BLaER1 treated with 17β-estradiol and CSF1 and Interleukin-3, amounts not matched to agents 10 nM and 100 nM (cell line): ENCODE measurements around the gene BCL2A1.
"Not testable (repeated sequence)": the region's sequence is repeated elsewhere in the genome, so short reads cannot be mapped to it uniquely, and the experiment has no call there.

Source experiments
- H3K27ac ChIP-seq, 11 experiments: shearing (Covaris generic); formaldehyde crosslinking; 2 replicates each; pipeline ENCODE4 v1.8.1; 2022
- H3K27me3 ChIP-seq, 11 experiments: shearing (Covaris generic); formaldehyde crosslinking; 2 replicates each; pipeline ENCODE4 v1.8.1; 2022
- H3K36me3 ChIP-seq, 11 experiments: shearing (Covaris generic); formaldehyde crosslinking; 2 replicates each; pipeline ENCODE4 v1.8.1; 2022
- H3K4me1 ChIP-seq, 10 experiments: shearing (Covaris generic); formaldehyde crosslinking; 2 replicates each; pipeline ENCODE4 v1.8.1; 2022
- H3K4me2 ChIP-seq, 11 experiments: shearing (Covaris generic); formaldehyde crosslinking; 2 replicates each; pipeline ENCODE4 v1.8.1; 2022
- H3K4me3 ChIP-seq, 10 experiments: shearing (Covaris generic); formaldehyde crosslinking; 2 replicates each; pipeline ENCODE4 v1.8.1; 2022
- H3K9ac ChIP-seq, 11 experiments: shearing (Covaris generic); formaldehyde crosslinking; 2 replicates each; pipeline ENCODE4 v1.8.1; 2022
- H3K9me3 ChIP-seq, 11 experiments: shearing (Covaris generic); formaldehyde crosslinking; replicated peaks in 1 of 11; 2 replicates each; pipeline ENCODE4 v1.8.1; 2022
- H4K20me1 ChIP-seq, 11 experiments: shearing (Covaris generic); formaldehyde crosslinking; 2 replicates each; pipeline ENCODE4 v1.8.1; 2022
- Cebpa-rat ChIP-seq, 11 experiments: shearing (Covaris generic); IDR thresholded peaks; 2 replicates each; pipeline ENCODE4 v1.8.1; 2022

Gene BCL2A1

GRCh38 chr15:79948095-79948695 is 22.8 kb downstream of the BCL2A1 start:
- Histone ChIP-seq H3K4me1 (peaks cover 0 to 23% (median 6%) of the 10 kb centered on the region in 10 experiments; a peak in 10 of 20 replicates), H3K9ac (no peak overlapping the region), H3K4me2 (peak overlapping the region in 5 of 11 experiments; percentile 0 to 33 (median 17); a peak in 2 of 22 replicates), H3K9me3 (no peaks in the 10 kb centered on the region), H3K4me3 (no peak overlapping the region), H3K36me3 (no peaks in the 10 kb centered on the region), H3K27ac (no peak overlapping the region), H3K27me3 (peaks cover 0 to 52% (median 0%) of the 10 kb centered on the region in 11 experiments; a peak in 5 of 22 replicates), H4K20me1 (no peaks in the 10 kb centered on the region)
- no peak for TF ChIP-seq Cebpa-rat (IDR thresholded peaks at IDR 0.05)

GRCh38 chr15:79947009-79947408 is 24.0 kb downstream of the BCL2A1 start:
- H3K36me3 ChIP-seq = no peaks in the 10 kb centered on the region
- no peaks in the 10 kb centered on the region; a peak in 1 of 22 replicates for H3K9me3 ChIP-seq
- H4K20me1 ChIP-seq = no peaks in the 10 kb centered on the region
- no peak overlapping the region for H3K9ac ChIP-seq
- H3K4me2 ChIP-seq = no peak overlapping the region
- H3K27me3 ChIP-seq = peaks cover 0 to 56% (median 0%) of the 10 kb centered on the region in 11 experiments; a peak in 5 of 22 replicates
- TF ChIP-seq Cebpa-rat (IDR thresholded peaks at IDR 0.05) = no peak
- no peak overlapping the region for H3K27ac ChIP-seq
- H3K4me3 ChIP-seq = no peak overlapping the region
- H3K4me1 ChIP-seq = peaks cover 0 to 23% (median 7%) of the 10 kb centered on the region in 10 experiments; a peak in 10 of 20 replicates

- Histone ChIP-seq H4K20me1 (no peaks in the 10 kb centered on the region), H3K4me1 (peaks cover 0 to 24% (median 6%) of the 10 kb centered on the region in 10 experiments; a peak in 9 of 20 replicates), H3K27ac (no peak overlapping the region), H3K9me3 (no peaks in the 10 kb centered on the region; a peak in 1 of 22 replicates), H3K27me3 (peaks cover 0 to 70% (median 0%) of the 10 kb centered on the region in 11 experiments; a peak in 6 of 22 replicates), H3K36me3 (no peaks in the 10 kb centered on the region), H3K9ac (no peak overlapping the region), H3K4me3 (no peak overlapping the region), H3K4me2 (no peak overlapping the region)
- no peak for TF ChIP-seq Cebpa-rat (IDR thresholded peaks at IDR 0.05)
These were observed 26.4 kb downstream of the BCL2A1 start for GRCh38 chr15:79944622-79945021.

- no peak overlapping the region for H3K4me2 ChIP-seq
These were observed 27.2 kb downstream of the BCL2A1 start for GRCh38 chr15:79943820-79944219.

GRCh38 chr15:79942741-79943481 is 28.1 kb downstream of the BCL2A1 start:
- H3K9me3 ChIP-seq = no peaks in the 10 kb centered on the region; a peak in 1 of 22 replicates
- no peak overlapping the region for H3K4me3 ChIP-seq
- H3K9ac ChIP-seq = no peak overlapping the region
- peaks cover 0 to 77% (median 0%) of the 10 kb centered on the region in 11 experiments; a peak in 6 of 22 replicates for H3K27me3 ChIP-seq
- H3K4me1 ChIP-seq = peaks cover 0 to 19% (median under 1%) of the 10 kb centered on the region in 10 experiments; a peak in 7 of 20 replicates
- TF ChIP-seq Cebpa-rat (IDR thresholded peaks at IDR 0.05) = no peak
- H3K36me3 ChIP-seq = no peaks in the 10 kb centered on the region
- no peaks in the 10 kb centered on the region for H4K20me1 ChIP-seq
- no peak overlapping the region for H3K27ac ChIP-seq
- peak overlapping the region in 3 of 11 experiments; percentile 8 to 38 (median 16); a peak in 3 of 22 replicates for H3K4me2 ChIP-seq

More at GRCh38 chr15:79943820-79944219, 27.2 kb downstream of the BCL2A1 start:
- no peak for TF ChIP-seq Cebpa-rat (IDR thresholded peaks at IDR 0.05)
- Histone ChIP-seq H3K36me3 (no peaks in the 10 kb centered on the region), H3K4me1 (peaks cover 0 to 24% (median 6%) of the 10 kb centered on the region in 10 experiments; a peak in 9 of 20 replicates), H3K4me3 (no peak overlapping the region), H3K9ac (no peak overlapping the region), H3K27me3 (peaks cover 0 to 78% (median 0%) of the 10 kb centered on the region in 11 experiments; a peak in 6 of 22 replicates), H3K27ac (no peak overlapping the region), H4K20me1 (no peaks in the 10 kb centered on the region), H3K9me3 (no peaks in the 10 kb centered on the region; a peak in 1 of 22 replicates)

GRCh38 chr15:79939399-79939798 is 31.6 kb downstream of the BCL2A1 start:
- H3K4me1 ChIP-seq = peaks cover 0 to 18% (median 0%) of the 10 kb centered on the region in 10 experiments; a peak in 6 of 20 replicates
- H3K27ac ChIP-seq = no peak overlapping the region
- H3K4me2 ChIP-seq = no peak overlapping the region
- H4K20me1 ChIP-seq = no peaks in the 10 kb centered on the region
- no peak overlapping the region for H3K9ac ChIP-seq
- peaks cover 0 to 63% (median 0%) of the 10 kb centered on the region in 11 experiments; a peak in 6 of 22 replicates for H3K27me3 ChIP-seq
- H3K9me3 ChIP-seq = peaks cover 0 to 4% (median 0%) of the 10 kb centered on the region in 11 experiments; a peak in 2 of 22 replicates
- no peak overlapping the region for H3K4me3 ChIP-seq
- TF ChIP-seq Cebpa-rat (IDR thresholded peaks at IDR 0.05) = no peak
- no peaks in the 10 kb centered on the region for H3K36me3 ChIP-seq

GRCh38 chr15:79938143-79938542 is 32.9 kb downstream of the BCL2A1 start:
- no peak overlapping the region for H3K4me3 ChIP-seq
- H3K36me3 ChIP-seq = no peaks in the 10 kb centered on the region
- no peak overlapping the region for H3K4me2 ChIP-seq
- H3K9ac ChIP-seq = no peak overlapping the region
- H3K4me1 ChIP-seq = peaks cover 0 to 20% (median 0%) of the 10 kb centered on the region in 10 experiments; a peak in 6 of 20 replicates
- H4K20me1 ChIP-seq = no peaks in the 10 kb centered on the region
- H3K27me3 ChIP-seq = peaks cover 0 to 56% (median 0%) of the 10 kb centered on the region in 11 experiments; a peak in 6 of 22 replicates
- no peak overlapping the region for H3K27ac ChIP-seq
- H3K9me3 ChIP-seq = peaks cover 0 to 4% (median 0%) of the 10 kb centered on the region in 11 experiments; a peak in 2 of 22 replicates
- no peak for TF ChIP-seq Cebpa-rat (IDR thresholded peaks at IDR 0.05)

GRCh38 chr15:79935556-79936201 is 35.3 kb downstream of the BCL2A1 start:
- H3K27ac ChIP-seq, H3K4me3 ChIP-seq, H3K9me3 ChIP-seq, H3K36me3 ChIP-seq, H3K4me2 ChIP-seq, H3K9ac ChIP-seq, H4K20me1 ChIP-seq: not testable (repeated sequence)
- H3K4me1 ChIP-seq = peaks cover 0 to 20% (median 0%) of the 10 kb centered on the region in 10 experiments; a peak in 5 of 20 replicates
- H3K27me3 ChIP-seq = peaks cover 0 to 48% (median 0%) of the 10 kb centered on the region in 11 experiments; a peak in 6 of 22 replicates
